HTR-8/SVneo (cell line): ENCODE data around the gene WDR86.

Experiments
- DNase-seq: peaks from one replicate; pipeline ENCODE4 v3.0.0; 2011; ENCODE audit warnings: low spot score, mixed read lengths; ENCODE audit not compliant: insufficient read length
- FAIRE-seq: peaks from 2 replicates; lab custom pipeline; 2011; peaks lifted over from hg19 to GRCh38; lab: Jason Lieb, UNC

The WDR86 gene

GRCh38 chr7:151337346-151337745 is 72.5 kb downstream of the WDR86 start:
- no peak for FAIRE-seq
- no peak for DNase-seq

- DNase-seq (no peak), FAIRE-seq (no peak)
Observed at GRCh38 chr7:151336027-151336708, 73.7 kb downstream of the WDR86 start.

DNA sequence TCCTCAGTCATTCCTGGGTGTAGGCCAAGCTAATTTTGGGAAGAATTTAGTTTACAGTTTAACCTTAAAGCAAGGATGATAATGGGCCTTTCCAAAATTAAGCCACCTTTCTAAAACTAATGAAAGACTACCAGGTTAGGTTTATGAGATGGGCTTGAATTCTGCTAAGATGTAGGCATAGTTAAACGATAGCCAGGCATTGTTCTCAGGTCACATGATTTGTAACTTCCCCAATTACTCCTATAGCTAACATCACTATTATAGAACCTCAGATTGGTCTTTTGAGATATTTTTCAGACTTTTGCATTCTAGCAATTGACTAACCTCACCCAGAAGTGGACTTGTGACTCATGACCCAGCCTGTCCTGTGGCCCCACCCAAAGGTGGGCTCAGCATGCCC is 75.2 kb downstream of the WDR86 start:
- no peak for DNase-seq
- FAIRE-seq: no peak
